OCI-LY7 (cell line): ENCODE data around the gene ZNF593.

Experiments
- EZH2phosphoT487 ChIP-seq: fragments of 200-600 bp; sonication (generic); IDR thresholded peaks from 2 replicates; pipeline ENCODE4 v1.6.1; 2018; ENCODE audit warnings: low read depth, borderline replicate concordance, mild to moderate bottlenecking, mixed run types, antibody characterized with exemption, low read length, moderate library complexity, mixed read lengths
- TF ChIP-seq, protein P1 (sequence below): fragments of 200-600 bp; sonication (generic); conservative IDR thresholded peaks from 2 replicates; pipeline ENCODE4 v1.5.1; 2014; ENCODE audit warnings: mild to moderate bottlenecking, antibody characterized with exemption, low read length, moderate library complexity, mixed read lengths

DNA sequence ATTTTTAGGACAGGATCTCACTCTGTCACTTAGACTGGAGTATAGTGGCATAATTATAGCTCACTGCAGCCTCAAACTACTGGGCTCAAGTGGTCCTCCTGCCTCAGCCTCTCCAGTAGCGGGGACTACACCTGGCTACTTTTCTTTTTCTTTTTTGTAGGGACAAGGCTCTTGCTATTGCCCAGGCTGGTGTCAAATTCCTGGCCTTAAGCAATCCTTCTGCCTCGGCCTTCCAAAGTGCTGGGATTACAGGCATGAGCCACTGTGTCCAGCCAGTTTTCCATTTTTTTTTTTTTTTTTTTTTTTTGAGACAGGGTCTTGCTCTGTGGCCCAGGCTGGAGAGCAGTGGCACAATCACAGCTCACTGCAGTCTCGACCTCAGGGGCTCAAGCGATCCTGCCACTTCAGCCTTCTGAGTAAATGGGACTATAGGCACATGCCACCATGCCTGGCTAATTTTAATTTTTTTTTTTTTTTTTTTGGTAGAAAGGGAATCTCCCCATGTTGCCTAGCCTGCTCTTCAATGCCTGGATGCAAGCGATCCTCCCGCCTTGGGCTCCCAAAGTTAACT lies 43.7 kb downstream of the ZNF593 start:
- TF ChIP-seq, protein P1, sequence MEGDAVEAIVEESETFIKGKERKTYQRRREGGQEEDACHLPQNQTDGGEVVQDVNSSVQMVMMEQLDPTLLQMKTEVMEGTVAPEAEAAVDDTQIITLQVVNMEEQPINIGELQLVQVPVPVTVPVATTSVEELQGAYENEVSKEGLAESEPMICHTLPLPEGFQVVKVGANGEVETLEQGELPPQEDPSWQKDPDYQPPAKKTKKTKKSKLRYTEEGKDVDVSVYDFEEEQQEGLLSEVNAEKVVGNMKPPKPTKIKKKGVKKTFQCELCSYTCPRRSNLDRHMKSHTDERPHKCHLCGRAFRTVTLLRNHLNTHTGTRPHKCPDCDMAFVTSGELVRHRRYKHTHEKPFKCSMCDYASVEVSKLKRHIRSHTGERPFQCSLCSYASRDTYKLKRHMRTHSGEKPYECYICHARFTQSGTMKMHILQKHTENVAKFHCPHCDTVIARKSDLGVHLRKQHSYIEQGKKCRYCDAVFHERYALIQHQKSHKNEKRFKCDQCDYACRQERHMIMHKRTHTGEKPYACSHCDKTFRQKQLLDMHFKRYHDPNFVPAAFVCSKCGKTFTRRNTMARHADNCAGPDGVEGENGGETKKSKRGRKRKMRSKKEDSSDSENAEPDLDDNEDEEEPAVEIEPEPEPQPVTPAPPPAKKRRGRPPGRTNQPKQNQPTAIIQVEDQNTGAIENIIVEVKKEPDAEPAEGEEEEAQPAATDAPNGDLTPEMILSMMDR: no peak
- TF ChIP-seq EZH2phosphoT487: no peak
